K562 (cell line): ENCODE data around the gene ABCB6. TPM values are rescaled to one million over a fixed set of nuclear protein-coding genes. Genes with fewer than 3 reads are reported as not detected.

Experiments
- DPF2 ChIP-seq: fragments of 450-650 bp; IDR thresholded peaks from 2 replicates; pipeline ENCODE4 v1.6.1; 2016
- EGR1 ChIP-seq: fragments of 450-650 bp; conservative IDR thresholded peaks from 2 replicates; pipeline ENCODE4 v1.6.1; 2017; ENCODE audit warnings: mild to moderate bottlenecking
- ETV5 ChIP-seq: sonication (generic); formaldehyde crosslinking; IDR thresholded peaks from 2 replicates; pipeline ENCODE4 v1.4.0; 2020; ENCODE audit warnings: low read depth, mild to moderate bottlenecking, missing genetic modification reagents
- EZH2 ChIP-seq: IDR thresholded peaks from 2 replicates; pipeline ENCODE4 v1.6.1; 2012; ENCODE audit warnings: low read depth, mild to moderate bottlenecking, inconsistent platforms, low read length, borderline replicate concordance
- FUS ChIP-seq: fragments of 200-400 bp; formaldehyde crosslinking; optimal IDR thresholded peaks from 2 replicates; pipeline ENCODE3; 2017; ENCODE audit warnings: low read depth, low read length
- GTF2E2 ChIP-seq: fragments of 200-800 bp; sonication (Bioruptor generic); IDR thresholded peaks from 2 replicates; pipeline ENCODE4 v1.6.1; 2016; ENCODE audit warnings: missing genetic modification characterization, missing compliant biosample characterization
- HDAC1 ChIP-seq, 2 experiments: fragments of 450-650 bp; IDR thresholded peaks; 2 replicates each; pipeline ENCODE4 v1.6.1; 2016 to 2017; ENCODE audit warnings: inconsistent platforms in 1 of 2, mild to moderate bottlenecking in 1 of 2, moderate library complexity in 1 of 2
- HLTF ChIP-seq: fragments of 450-650 bp; IDR thresholded peaks from 2 replicates; pipeline ENCODE4 v1.6.1; 2016
- PHF8 ChIP-seq: fragments of 200-600 bp; sonication (generic); IDR thresholded peaks from 2 replicates; pipeline ENCODE4 v1.6.1; 2012; ENCODE audit warnings: mixed run types, mild to moderate bottlenecking, inconsistent platforms, low read length, moderate library complexity, borderline replicate concordance
- PRPF4 ChIP-seq: fragments of 200-400 bp; formaldehyde crosslinking; IDR thresholded peaks from one replicate; pipeline ENCODE4 v1.6.1; 2017; ENCODE audit warnings: low read length, low read depth, mild to moderate bottlenecking; ENCODE audit not compliant: insufficient read depth, poor library complexity, severe bottlenecking
- RB1 ChIP-seq: fragments of 450-650 bp; IDR thresholded peaks from 2 replicates; pipeline ENCODE4 v1.6.1; 2017; ENCODE audit warnings: low read depth, mild to moderate bottlenecking
- RBBP5 ChIP-seq: fragments of 200-600 bp; sonication (generic); IDR thresholded peaks from 2 replicates; pipeline ENCODE4 v1.6.1; 2012; ENCODE audit warnings: borderline replicate concordance, mild to moderate bottlenecking, low read length, control low read depth, inconsistent platforms; ENCODE audit not compliant: insufficient read depth, poor library complexity, severe bottlenecking
- RBM22 ChIP-seq: fragments of 200-400 bp; formaldehyde crosslinking; IDR thresholded peaks from 2 replicates; pipeline ENCODE4 v1.6.1; 2018; ENCODE audit warnings: low read length, low read depth; ENCODE audit not compliant: poor library complexity, severe bottlenecking
- RCOR1 ChIP-seq, 2 experiments: IDR thresholded peaks; 2 replicates each; pipeline ENCODE4 v1.6.1; 2012; ENCODE audit warnings: low read depth in 2 of 2, low read length in 2 of 2, borderline replicate concordance in 1 of 2, improper control_type of control experiment in 1 of 2
- SMAD1 ChIP-seq: fragments of 150-350 bp; IDR thresholded peaks from 2 replicates; pipeline ENCODE4 v1.6.1; 2014; ENCODE audit warnings: low read length, low read depth; ENCODE audit not compliant: partially characterized antibody
- TBP ChIP-seq: optimal IDR thresholded peaks from 2 replicates; pipeline ENCODE3; 2011; ENCODE audit warnings: low read depth, low read length, improper control_type of control experiment
- U2AF2 ChIP-seq: fragments of 200-400 bp; formaldehyde crosslinking; optimal IDR thresholded peaks from 2 replicates; pipeline ENCODE3; 2017; ENCODE audit warnings: low read depth, mild to moderate bottlenecking, low read length
- YY1 ChIP-seq, 3 experiments: IDR thresholded peaks; 2 replicates each; pipeline ENCODE4 v1.6.1; 2011; ENCODE audit warnings: low read length in 2 of 3, mild to moderate bottlenecking in 2 of 3, moderate library complexity in 2 of 3, borderline replicate concordance in 1 of 3, control low read depth in 1 of 3, low read depth in 1 of 3; ENCODE audit not compliant: insufficient read depth in 3 of 3, insufficient replicate concordance in 2 of 3, control insufficient read depth in 1 of 3, insufficient read length in 1 of 3; ENCODE audit errors: extremely low read depth in 1 of 3
- ZBTB7A ChIP-seq: IDR thresholded peaks from 2 replicates; pipeline ENCODE4 v1.6.1; 2011; ENCODE audit warnings: low read depth, mild to moderate bottlenecking, low read length, moderate library complexity, borderline replicate concordance; ENCODE audit not compliant: control insufficient read depth
- ZNF551 ChIP-seq: fragments of 250-450 bp; sonication (Bioruptor Pico); IDR thresholded peaks from 2 replicates; pipeline ENCODE4 v1.5.0; 2021; ENCODE audit warnings: mild to moderate bottlenecking, moderate library complexity
- ZNF586 ChIP-seq: fragments of 450-650 bp; formaldehyde crosslinking; conservative IDR thresholded peaks from 2 replicates; pipeline ENCODE4 v1.4.0; 2020; ENCODE audit warnings: mild to moderate bottlenecking, moderate library complexity
- ZNF695 ChIP-seq: fragments of 450-650 bp; formaldehyde crosslinking; IDR thresholded peaks from 2 replicates; pipeline ENCODE4 v1.4.0; 2020; ENCODE audit warnings: mild to moderate bottlenecking, moderate library complexity
- ZNF766 ChIP-seq: fragments of 200-800 bp; sonication (Bioruptor generic); conservative IDR thresholded peaks from 2 replicates; pipeline ENCODE4 v1.6.1; 2016; ENCODE audit warnings: missing genetic modification characterization, missing compliant biosample characterization
- polyA plus RNA-seq, 8 experiments: library from polyadenylated mRNA; depleted of rRNA in 4 of 8; stranded (reverse) in 5 of 8; unstranded in 3 of 8; fragments of >200 nt; fragmentation: Nextera tagmentation in 2 of 8; fragmentation: Illumina TruSeq in 1 of 8; extraction: Ambion mirVana in 2 of 8; extraction: Trizol in 1 of 8; gene quantifications; 2 replicates each; pipeline versions ENCODE4 v1.2.1 to v1.2.3, GENCODE V29; 2011 to 2014; ENCODE audit warnings: inconsistent platforms in 1 of 8, missing spikeins in 1 of 8
- total RNA-seq, 7 experiments: library from RNA; depleted of rRNA in 6 of 7; stranded (reverse); fragments of >200 nt in 6 of 7; fragmentation: Illumina TruSeq in 2 of 7; extraction: Trizol in 2 of 7; gene quantifications; 2 replicates each; pipeline versions ENCODE4 v1.2.1 to v1.2.3, GENCODE V29; 2011 to 2021; ENCODE audit warnings: low replicate concordance in 1 of 7
- TF ChIP-seq, protein P1 (sequence below), 3 experiments: fragments of 200-800 bp in 1 of 3; sonication (Bioruptor generic) in 1 of 3; sonication (generic) in 1 of 3; formaldehyde crosslinking in 1 of 3; IDR thresholded peaks; 2 replicates each; pipeline versions ENCODE4 v1.6.1 to v1.8.0; 2016 to 2022; ENCODE audit warnings: mild to moderate bottlenecking in 2 of 3, missing compliant biosample characterization in 2 of 3, missing genetic modification characterization in 2 of 3, missing genetic modification reagents in 1 of 3
- TF ChIP-seq, protein P2 (sequence below): sonication (generic); formaldehyde crosslinking; IDR thresholded peaks from 2 replicates; pipeline ENCODE4 v1.8.0; 2022; ENCODE audit warnings: missing genetic modification reagents, mild to moderate bottlenecking, moderate library complexity, borderline replicate concordance

Gene ABCB6
- total and polyA plus RNA-seq, 9 of the 15 experiments (the other 6 are each of a cell fraction or from before 2014, with no cell fraction given): 3.7 to 29.8 (median 16.8) TPM

DNA sequence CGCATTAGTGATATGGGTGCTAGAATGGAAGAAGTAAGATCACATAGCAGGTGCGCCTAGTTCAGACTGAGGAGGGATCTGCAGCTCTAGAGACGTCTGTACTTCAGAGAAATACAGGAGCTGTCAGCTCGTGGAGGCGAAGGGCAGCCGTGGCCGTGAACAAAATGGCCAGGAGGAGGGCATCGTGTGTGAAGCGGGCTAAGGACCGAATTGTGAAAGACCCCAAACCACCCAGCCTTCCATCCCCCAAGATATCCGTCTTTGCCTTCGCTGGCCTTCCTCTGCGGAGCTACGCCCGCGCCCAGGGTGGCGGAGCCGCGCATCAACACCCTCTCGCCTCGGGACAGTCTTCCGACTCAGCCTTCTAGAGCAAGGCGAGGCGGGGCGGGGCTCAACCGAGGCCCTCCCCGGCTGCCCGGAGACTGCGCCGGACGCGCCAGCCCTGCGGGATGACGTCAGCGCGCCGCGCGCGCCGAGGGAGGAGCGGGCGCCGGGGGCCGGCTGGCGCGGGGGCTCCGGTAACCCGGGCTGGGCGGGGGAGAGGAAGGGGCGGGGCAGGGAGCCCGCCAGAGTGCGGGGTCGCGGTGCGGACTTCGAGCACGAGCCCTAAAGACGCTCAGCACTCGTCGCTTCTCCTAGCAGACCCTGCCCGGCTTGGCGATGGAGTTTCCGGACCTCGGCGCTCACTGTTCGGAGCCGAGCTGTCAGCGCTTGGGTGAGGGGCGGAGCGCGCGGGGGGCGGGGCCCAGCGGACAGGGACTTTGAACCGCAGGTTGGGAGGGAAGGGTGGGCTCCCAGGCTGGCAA lies 12.2 kb downstream of the ABCB6 start, which contains the start of gene ZFAND2B (continued):
- TF ChIP-seq RBBP5 (peak; percentile 52), ZNF586 (CRISPR knock-in tag) (no peak), RCOR1 (IDR thresholded peaks at IDR 0.05; ENCODE audit: borderline replicate concordance in 1 of 2, low read depth in 2 of 2, low read length in 2 of 2) (0 out of 4 replicates have a peak, but pooled peaks of 1 of the 2 experiments have one; percentile 3), RB1 (peak; percentile 79; the same call in 1 of the 2 replicates), SMAD1 (no peak), ETV5 (CRISPR knock-in tag) (0 out of 2 replicates have a peak, but pooled peaks have one; percentile 3), GTF2E2 (tag) (peak; percentile 73), ZNF551 (CRISPR knock-in tag) (no peak), FUS (peak; percentile 29), HLTF (no peak), HDAC1 (IDR thresholded peaks at IDR 0.05) (peak in 1 of 2 experiments; percentile 40; a peak in 1 of 4 replicates), PRPF4 (no peak), ZNF766 (CRISPR knock-in tag) (no peak), PHF8 (peak; percentile 79; the same call in 1 of the 2 replicates), U2AF2 (no peak), ZNF695 (CRISPR knock-in tag) (no peak), EGR1 (no peak; the same call in 1 of the 2 replicates), YY1 (IDR thresholded peaks at IDR 0.05; ENCODE audit: borderline replicate concordance in 1 of 3, control insufficient read depth in 1 of 3, extremely low read depth in 1 of 3, insufficient read depth in 3 of 3, insufficient read length in 1 of 3, insufficient replicate concordance in 2 of 3, low read depth in 1 of 3, low read length in 2 of 3) (peak in 2 of 3 experiments; percentile 37 to 41), TBP (peak; percentile 48), RBM22 (peak; percentile 15), DPF2 (0 out of 2 replicates have a peak, but pooled peaks have one; percentile 28), ZBTB7A (peak; percentile 64; the same call in 1 of the 2 replicates), EZH2 (no peak)
- TF ChIP-seq, protein P1, sequence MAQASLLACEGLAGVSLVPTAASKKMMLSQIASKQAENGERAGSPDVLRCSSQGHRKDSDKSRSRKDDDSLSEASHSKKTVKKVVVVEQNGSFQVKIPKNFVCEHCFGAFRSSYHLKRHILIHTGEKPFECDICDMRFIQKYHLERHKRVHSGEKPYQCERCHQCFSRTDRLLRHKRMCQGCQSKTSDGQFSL (CRISPR knock-in tag; IDR thresholded peaks at IDR 0.05): 0 out of 2 replicates have a peak, but pooled peaks have one; percentile 6
- TF ChIP-seq, protein P1 (tag; IDR thresholded peaks at IDR 0.05): 0 out of 4 replicates have a peak, but pooled peaks of 1 of the 2 experiments have one; percentile 57
- TF ChIP-seq, protein P2, sequence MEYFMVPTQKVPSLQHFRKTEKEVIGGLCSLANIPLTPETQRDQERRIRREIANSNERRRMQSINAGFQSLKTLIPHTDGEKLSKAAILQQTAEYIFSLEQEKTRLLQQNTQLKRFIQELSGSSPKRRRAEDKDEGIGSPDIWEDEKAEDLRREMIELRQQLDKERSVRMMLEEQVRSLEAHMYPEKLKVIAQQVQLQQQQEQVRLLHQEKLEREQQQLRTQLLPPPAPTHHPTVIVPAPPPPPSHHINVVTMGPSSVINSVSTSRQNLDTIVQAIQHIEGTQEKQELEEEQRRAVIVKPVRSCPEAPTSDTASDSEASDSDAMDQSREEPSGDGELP (CRISPR knock-in tag): peak; percentile 36; the same call in 1 of the 2 replicates
